NCI-H748 treated with DMSO at 0.1 percent for 48 hours (cell line): ENCODE data around the gene PFKFB2.

Source experiments
- DNase-seq: peaks from one replicate; lab custom pipeline; 2025; lab: John Stamatoyannopoulos, UW

The PFKFB2 gene

DNA sequence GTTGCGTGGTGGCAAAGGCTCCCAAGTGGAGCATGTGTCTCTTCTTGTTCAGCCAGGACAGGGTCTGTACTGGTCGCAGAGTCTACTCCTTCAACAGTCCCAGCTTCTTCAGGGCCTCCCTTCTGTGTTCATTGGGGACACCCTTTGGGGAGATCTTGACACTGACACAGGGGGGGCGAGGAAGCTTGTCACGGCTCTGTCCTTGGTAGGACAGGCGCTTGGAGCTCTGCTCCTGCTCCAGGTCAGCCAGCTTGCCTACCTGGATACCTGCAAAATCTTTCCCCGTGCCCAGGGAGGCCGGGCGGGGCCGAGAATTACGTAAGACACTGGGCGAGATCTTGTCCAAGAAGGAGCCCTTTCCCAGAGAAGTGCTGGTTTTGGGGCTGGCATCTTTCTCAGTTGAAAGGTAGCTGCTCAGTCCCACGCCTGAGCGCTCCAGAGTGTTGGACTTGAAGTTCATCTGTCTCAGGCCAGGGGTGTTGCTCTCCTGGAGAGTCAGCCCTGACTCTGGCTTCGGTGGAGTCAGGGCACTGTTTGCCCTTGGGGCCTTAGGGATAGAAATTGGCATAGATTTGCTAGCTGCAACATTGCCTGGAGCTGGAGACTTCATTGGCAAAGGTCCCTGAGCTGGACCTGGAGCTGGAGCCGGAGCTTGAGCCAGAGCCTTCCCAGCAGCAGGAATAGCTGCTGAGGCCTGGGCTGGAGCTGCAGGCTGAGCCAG is 31.0 kb upstream of the PFKFB2 start:
- DNase-seq = no peak

DNA sequence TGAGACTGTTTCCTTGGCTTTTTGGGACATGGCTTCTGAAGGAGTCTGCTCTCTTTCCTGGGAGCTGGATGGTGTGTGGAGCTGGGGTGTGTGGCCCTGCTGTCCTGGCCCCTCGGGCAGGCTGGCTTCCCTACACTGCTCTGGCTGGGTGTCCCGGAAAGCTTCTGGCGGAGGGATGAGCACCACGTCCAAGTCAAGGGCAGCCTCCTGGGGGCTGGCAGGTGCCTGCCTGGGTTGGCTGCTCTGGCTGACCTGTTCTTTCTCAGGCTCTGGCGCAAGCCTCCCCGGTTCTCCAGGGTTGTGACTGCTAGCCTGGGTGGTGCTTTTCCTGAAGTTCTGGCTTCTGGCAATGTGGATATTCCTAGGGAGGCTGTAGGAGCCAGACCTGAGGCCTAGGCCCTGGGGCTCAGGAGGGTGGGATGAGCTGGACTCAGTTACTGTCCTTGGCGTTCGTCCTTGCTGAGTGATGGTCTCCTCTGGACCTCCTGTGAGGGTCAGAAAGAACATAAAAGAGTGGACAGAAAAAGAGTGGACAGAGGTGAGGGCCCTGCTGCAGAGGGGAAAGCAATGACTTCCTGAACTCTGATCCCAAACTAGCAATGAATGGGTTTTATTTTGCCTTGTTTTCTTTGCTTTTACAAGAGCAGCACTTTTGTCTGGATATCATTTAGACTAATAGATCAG is 29.9 kb upstream of the PFKFB2 start:
- no peak for DNase-seq

DNA sequence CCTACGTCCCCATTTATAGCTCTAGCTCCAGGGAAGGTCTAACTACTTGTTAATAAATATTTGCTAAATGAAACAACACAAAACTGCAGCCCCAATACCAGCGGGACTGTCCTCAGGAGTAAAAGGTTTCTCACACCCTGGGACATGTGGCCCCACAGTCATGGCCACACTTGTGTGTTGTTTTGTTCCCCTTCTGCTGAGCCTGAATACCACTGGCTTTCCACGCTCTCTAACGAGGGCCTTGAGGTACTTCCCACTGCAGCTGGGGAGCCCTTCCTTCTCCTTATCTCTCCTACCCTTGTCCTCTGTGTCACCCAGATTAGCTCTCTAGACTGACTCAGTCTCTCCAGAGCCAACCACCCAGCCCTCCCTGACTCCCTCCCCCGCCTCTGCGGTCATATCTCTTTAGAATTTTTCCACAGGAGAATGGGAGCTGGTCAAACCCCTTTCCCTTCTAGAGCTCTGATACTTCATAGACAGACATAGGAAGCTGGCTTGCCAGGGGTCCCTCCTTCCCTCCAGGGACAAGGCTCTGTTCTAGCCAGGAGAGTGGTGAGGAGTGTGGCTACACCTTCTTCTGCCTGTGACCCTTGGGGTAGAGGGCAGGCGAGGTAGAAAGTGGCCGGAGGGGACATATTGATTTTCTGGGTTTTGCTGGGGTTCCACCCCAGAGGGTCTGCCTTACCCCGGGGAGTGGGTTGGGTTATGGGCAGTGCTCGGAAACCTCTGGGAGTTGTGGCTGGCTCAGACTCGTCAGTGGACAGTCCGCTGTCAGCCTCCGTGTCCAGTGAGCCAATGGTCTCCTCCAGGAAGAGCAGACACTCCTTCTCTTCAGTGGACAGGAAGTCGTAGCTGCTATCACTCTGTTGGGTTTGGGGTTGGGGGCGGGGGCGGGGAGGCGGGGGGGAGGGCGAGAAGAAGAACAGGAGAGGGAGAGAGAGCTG is 28.6 kb upstream of the PFKFB2 start:
- no peak for DNase-seq

DNA sequence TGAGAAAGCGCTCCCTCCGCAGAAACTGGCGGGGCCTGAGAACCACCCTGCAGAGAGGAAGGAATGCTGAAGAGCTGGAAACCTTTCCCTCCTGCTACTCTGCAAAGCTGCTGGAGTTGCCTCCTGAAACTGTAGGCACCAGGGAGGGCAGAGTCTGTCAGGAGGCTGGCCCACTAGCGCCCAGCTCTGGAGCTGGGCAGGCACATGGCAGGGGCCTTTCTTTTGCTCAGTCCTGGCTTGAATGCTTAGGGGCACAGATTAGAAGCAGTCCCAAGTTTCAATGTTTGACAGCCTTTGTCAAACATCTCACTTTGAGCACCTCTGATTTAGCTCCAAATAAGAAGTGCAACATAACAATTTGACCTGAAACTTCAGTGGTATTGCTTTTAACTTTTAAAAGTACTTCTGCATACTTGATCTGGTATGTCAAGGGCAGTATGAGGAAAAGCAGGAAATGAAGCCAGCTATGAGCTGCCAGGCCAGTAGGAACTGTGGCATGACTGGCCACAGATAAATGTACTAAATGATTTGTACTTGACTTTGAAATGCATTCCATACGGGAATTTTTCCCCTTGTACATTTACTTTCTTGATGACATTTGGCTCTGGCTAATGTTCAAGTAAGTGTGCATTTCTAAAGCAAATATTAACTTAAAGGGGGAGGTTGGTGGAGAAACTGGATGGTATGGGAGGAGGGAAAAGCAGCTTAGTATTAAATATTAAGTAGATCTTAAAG is 27.8 kb upstream of the PFKFB2 start:
- DNase-seq = no peak

DNA sequence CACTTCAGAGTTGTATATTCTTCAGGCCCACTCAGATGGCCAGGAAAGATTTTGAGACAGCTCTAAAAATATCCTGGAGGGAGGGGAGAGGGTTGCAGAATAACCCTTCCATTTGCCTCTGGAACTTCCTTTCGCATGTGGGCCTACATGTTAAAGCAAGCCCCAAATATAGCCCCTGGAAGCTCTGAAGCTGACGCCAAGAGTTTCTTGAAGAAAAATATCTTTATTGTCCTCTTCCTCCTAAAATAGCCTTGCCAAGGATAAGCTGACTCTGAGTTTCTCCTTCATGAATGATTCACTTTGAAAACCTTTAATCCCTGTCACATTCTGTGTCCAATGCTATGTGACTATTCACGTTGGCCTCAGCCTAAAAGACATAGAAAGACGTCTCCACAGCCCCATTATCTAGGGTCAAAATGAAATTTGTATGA is 27.0 kb upstream of the PFKFB2 start:
- no peak for DNase-seq

DNA sequence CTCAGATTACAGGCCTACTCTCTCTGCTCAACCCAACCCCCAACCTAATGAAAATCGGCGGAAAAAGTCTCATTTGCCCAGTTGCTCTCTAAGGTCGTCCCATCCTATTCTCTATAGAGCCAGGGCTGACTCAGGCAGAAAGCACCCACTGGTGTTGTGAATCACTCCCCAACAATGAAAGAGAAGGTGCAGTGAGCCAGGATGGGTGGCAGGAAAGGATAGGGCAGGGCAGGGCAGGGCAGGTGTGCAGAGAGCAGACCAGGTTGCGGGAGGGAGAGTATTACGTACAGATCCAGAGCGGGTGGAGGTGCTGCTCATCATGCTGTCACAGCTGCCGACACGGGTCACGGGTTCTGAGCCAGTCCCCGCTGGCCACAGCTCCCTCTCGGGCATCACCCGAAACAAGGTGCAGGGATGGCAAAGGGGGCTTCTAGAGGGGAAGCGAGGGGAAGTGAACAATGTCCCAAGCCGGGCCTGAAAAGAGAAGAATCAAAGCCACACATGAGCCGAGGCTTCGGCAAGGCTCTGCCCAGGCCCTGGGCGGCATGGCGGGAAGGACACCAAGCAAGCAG is 25.8 kb upstream of the PFKFB2 start:
- DNase-seq = no peak

DNA sequence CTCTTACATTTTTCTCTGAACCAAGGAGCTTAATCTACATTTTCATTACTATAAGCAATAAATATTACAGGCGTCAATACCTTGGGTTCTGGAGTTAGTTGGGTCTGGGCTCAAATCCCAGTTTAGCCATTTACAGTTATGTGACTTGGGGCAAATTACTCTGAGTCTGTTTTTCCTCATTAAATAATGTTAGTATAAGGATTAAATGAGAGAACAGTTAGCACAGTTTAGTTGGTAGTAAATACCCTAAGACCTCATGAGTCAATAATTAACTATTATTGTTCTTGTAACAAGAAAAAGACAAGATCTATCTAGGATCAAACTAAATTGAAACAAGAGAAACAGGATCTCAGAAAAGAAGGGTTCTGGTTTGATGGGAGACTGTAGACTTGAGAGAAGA is 25.2 kb upstream of the PFKFB2 start:
- DNase-seq = no peak

DNA sequence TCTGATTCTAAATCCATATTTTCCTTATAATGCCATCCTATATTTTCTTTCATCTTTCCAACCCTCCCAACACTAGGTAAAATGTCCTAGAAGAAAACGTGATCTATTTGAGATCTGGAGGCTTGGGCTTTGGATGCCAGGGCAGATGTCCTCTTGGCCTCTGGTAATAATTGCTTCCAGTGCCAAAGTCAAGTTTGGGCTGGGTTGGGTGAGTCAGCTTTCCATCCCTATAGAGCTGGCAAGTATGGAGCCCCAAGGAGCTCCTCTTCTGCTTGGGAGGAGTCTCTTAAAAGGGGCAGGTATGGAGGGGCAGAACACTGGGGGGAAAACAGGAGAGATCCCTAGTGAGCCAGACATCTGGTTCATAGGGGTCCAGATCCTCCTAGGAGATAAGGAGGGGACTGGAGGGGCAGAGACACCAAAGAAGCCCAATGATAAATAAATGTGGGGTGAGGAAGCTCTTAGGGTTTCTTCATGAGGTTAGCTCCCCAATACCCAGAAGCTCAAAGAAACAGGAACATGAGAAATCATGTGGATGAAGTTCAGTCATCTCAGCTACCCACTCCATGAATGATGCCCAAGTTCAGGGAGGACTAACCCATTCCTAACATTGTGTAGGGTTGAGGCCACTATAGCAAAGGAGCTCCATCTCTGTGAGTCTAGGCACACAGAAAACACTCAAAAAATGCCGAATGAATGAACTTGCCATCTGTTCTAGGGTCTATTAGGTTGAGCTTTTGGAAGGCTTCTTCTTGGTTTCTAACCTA is 24.0 kb upstream of the PFKFB2 start:
- no peak for DNase-seq

DNA sequence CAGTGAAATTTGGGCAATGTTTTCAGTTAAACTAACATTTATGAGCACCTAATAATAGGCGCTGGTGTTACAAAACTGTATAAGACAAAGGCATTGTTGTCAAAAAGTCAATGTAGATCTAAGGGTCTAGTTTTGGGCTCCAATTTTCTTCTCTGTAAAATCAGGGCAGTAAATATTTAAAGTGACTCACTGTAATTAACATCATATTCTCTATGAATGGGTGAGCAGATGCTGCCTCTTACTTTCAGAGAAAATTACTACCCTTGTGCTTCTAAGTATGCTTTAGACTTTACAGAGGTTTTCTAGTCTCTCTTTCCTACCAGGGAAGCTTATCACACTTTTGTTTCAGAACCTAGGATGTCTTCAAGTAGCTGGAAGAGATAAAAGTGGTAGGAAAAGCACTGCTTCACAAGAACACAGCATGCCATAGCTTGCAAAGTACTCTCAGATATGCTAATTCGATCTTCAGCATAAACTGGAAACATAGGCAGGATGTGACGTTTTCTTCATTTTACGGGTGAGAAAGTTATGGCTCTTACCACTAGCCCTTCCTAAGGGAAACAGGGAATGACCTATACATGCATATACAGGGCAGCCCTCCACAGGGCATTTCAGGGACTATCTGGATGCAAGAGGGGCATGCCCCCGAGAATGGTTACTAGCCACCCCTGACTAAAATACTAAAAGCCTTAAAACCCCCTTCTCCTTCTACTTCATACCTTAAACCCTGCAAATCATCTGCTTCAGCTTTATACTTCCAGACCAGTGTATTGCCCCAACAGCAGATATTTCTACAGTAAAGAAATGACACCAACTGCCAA is 23.2 kb upstream of the PFKFB2 start:
- DNase-seq = peak; percentile 2

DNA sequence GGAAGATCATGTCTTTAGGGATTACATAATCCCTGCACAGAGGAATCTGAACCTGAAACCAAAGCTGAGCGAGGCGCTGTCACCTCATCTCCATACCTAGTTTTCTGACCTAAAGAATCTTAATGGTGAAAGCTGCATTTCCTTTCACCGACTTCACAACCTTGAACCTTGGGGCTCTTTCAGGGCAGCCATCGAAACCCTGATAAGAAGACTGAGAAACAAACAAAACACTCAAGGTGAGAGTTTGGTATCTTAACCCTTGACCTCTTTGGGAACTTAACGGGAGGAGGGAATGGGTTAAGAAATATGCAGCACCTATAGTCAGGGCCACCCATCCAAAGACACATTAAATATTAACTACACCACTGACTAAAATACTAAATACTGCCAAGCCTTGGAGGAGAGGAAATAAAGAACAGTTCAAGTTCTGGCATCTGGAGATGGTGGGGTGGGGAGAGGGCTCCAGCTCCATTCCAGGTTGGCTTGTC is 22.5 kb upstream of the PFKFB2 start:
- DNase-seq = no peak

DNA sequence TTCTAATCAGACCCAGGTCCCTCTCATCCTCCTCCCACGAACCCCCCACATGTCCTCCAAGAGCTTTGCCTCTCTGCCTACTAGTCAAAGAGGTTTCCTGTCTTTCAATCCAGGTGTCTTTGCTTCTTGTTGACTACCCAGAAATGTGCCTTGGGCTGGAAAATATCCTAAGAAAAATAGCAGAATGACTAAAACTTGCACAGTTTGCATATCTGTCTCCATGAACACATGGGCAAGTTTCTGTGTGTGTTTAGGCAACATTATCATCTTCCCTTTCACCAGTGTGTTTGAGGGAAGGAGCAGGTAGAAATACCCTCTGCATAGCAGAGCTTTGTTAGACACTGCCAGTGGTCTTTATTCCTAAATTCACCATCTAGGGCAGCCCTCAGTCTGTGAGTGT is 22.1 kb upstream of the PFKFB2 start:
- DNase-seq = no peak

DNA sequence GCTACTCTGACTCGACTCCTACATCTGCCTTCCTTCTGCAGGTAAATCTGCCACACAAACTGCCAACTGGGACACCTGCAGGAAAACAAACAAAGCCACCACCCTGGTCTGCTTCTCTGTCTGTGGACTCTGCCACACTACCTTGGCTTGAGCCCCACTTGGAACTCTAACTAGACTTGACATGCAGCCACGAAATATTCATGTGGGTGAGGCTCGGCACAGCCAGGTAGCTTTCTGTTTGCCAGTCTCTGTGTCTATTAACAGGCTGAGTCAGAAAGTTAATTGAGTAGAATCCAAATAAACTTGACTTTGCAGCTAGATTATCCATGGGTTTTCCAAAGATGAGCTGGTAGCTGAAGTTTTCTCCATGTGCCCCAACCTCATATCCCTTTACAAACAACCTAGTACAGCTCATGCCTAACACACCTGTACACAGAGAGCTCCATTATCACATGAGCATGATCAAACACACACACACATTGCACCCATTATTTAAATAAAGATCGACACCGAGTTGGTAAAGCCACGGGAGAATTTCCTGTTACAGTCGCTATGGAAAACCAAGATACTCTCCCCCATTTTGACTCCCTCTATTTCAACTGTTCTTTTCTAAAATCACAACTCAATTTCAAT is 21.3 kb upstream of the PFKFB2 start:
- peak; percentile 42 for DNase-seq

DNA sequence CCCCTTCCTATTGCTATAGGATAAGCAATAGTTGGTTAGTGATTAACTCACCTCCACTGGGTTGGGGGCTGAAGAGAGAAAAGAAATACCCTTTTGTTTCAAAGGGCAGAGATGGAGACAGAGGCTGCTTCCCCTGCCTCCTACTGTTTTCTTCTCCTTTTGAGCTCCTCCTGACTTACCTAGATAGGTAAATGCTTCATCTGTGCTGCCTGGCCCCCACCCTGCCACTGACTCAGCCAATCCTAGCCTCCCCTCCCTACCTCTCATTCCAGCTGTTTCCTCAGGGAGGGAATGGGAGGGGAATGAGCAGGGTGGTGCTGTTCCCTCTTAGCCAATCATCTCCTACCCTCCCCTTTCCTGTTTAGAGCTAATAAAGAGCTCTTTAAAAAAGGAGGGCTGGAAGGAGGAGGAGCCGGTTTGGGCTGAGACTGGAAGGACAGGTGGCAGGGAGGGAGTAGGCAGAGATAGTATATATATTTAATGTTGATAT is 20.5 kb upstream of the PFKFB2 start, which contains the start of gene C1orf116:
C1orf116 (minus strand) TSS at position 229 of the 490 bp plus-strand sequence. CDS start 5,158 bp downstream, outside the sequence.
- peak; percentile 80 for DNase-seq

DNA sequence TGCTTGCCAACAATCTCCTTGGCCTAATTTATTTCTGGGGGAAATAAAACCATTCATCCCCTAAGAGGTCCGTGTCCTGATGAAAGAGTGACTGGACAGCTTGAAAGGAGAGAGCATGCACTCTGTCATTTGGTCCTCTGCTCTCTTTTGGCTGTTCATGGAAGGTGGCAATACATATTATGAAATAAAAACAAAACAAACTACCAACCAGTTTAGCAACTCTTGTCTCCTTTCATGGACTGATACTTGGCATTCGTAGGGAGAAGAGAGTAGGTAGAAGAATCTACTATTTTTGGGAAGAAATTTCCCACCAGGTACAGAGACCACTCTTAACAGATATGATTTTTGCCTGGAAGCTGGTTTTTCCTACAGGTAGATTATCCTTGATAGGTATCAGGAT is 19.8 kb upstream of the PFKFB2 start:
- DNase-seq = no peak

DNA sequence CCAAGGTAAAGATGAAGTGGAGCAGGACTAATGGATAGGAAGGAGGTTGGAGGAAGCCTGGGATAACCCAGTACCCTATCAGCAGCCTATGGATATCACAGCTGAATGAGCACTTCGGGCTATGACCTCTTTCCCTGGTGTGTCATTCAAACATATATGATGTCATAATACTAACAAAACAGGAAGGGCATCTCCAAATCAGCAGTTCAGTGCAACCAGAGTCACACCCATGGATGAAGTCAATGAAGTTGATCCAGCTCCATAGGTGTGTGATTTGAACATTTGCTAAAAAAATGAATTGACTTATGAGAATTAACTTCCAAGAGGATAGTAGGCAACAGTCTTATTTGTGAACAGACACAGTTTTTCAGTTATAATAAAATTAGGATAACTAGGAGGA is 18.9 kb upstream of the PFKFB2 start:
- DNase-seq = no peak

DNA sequence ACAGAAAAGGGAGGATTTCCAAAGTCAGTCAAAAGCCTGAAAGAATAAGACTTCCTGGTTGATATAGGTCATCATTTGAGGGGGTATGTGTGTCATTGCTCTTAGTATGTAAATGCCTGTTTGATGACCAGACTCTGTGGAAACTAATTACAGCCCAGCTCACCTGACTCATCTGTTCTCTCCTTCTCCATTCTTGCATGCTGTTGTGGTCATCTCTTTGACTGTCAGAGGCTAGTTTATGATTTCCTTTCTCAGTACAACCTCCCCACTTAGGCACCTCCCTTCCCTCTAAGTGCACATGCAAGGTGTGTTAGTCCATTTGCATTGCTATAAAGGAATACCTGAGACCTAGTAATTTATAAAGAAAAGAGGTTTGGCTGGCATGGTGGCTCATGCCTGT is 18.1 kb upstream of the PFKFB2 start:
- DNase-seq = no peak

DNA sequence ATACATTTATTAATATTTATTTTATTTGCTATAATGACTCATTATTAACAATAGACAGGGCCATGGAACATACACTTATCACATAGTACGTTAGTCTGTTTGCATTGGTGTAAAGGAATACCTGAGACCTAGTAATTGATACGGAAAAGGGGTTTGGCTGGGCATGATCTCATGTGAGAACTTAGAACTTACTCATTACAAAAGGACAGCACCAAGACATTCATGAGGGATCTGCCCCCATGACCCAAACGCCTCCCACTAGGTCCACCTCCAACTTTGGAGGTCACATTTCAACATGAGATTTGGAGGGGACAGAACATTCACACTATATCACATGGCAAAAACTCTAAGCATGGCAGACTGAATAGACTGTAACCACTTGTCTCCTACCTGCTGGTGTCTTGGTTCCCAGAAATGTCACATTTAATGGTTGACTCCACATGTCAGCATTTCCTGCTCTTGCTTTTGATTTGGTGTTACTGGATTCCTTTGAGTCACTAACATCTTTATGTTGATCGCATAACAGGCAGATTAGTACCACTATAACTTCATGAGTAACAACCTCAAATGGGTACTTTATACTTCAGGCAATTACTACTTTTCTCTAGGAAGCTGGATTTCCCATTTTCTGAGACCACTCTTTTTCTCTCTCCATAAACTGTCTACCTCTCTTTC is 17.1 kb upstream of the PFKFB2 start:
- no peak for DNase-seq

DNA sequence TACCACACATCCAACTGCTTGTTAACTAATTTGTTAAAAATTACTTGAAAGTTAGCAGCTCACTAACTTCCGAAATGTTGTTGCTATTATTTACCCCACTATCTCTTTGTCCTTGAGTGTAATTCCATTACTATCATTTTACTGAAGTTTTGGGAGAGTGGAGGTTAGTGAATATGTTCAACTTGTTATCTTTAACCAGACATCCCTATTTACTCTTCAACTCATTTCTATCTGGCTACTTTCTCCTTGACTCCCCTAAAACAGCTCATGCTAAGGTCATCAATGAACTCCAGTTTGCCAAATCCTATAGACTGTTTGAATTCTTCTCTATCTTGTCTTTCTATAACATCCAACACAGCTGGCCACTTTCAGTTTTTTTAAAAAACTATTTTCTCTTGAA is 16.2 kb upstream of the PFKFB2 start:
- no peak for DNase-seq
